ENCODE data around the gene KLK14.

KLK14 gene

DNA sequence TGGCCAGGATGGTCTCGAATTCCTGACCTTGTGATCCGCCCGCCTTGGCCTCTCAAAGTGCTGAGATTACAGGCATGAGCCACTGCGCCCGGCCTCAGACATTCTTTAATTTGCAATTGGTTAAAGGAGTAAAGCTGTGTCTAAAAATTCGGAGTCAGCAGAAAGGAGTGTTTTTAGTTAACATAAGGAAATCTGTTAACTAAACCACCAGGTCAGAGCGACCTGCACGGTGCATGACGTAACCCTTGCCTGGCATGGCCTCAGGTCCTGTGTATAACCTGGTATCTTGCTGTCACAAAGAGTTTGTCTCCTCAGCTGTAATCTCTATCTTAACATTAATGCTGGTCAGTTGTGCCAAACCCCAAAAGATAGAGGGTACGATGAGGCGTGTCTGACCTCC lies 38.4 kb downstream of the KLK14 start:
- no peak for DNase-seq (ENCODE audit: low spot score)

DNA sequence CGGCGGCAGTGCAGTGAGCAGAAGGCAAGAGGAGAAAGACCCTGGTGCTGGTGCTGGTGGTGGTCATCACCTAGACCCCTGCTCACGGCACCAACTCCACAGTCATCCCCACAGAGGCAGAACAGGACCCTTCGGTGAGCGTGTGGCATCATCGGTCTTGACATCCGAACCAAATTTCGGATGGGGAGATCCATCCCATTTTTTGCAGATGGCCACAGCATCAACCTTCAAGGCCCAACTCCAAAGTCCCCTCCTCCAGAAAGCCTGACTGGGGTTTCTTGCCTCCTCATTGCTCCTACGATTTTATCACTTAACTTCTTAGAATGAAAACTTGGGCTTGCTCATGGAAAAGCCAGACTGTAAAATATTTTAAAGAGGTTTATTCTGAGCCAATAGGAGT lies 39.2 kb downstream of the KLK14 start:
- no peak for DNase-seq (ENCODE audit: low spot score)

DNA sequence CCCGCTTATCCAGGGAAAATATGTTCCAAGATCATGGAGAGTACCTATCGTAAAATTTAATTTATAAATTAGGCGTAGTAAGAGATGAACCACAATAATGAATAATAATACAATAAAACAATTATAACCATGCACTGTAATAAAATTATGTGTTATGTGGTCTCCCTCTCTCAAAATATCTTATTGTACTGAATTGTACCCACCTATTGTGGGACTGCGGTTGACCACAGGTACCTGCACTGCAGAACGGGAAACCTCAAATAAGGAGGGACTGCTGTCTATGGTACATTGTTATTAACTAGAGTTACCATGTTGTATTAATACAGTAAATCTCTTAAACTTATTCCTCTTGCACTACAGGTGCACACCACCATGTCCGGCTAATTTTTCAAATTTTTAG lies 42.5 kb downstream of the KLK14 start:
- no peak for DNase-seq (ENCODE audit: low spot score)

DNA sequence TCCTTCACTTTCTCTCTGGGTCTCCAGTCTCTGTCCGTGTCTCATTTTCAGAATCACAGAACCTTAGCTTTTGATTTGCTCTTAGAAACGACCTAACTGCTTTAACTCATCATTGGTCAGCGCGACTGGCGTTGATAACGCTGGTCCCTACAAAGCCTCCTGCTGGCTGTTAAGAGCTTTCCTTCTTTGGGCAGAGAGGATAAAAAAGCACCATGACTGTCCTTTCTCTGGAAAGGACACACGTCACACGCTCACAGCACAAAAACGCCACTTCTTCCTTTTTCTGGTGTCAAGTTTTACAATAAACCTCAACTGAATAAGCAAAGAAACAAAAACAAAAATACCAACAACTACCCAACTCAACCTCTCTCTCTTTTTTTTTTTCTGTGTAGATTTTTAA lies 46.2 kb downstream of the KLK14 start:
- no peak for DNase-seq (ENCODE audit: low spot score)

DNA sequence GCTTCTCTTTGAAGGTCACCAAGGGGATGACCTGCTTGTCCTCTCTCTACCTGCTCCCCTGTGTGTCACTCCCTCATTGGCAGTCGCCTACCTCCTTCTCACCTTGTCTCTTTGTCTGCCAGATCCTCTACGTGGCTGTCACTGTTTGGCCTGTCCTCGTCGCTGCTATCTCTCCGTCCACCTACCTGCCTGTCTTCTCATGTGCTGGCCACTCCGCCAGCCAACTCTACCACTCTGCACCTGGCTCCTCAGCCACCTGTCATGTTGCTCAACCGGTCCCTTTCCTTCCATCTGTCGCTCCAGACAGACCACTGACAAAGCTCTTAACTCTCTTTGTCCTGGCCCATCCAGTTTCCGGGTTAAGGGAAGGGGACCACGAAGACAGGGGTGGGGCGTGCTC lies 48.0 kb downstream of the KLK14 start, which contains the start of gene KLK12:
Gene KLK12, minus strand, starts transcription at position 299 of the 400 bp plus-strand sequence. CDS start 381 bp downstream, outside the sequence.
- DNase-seq (ENCODE audit: low spot score), result no peak

DNA sequence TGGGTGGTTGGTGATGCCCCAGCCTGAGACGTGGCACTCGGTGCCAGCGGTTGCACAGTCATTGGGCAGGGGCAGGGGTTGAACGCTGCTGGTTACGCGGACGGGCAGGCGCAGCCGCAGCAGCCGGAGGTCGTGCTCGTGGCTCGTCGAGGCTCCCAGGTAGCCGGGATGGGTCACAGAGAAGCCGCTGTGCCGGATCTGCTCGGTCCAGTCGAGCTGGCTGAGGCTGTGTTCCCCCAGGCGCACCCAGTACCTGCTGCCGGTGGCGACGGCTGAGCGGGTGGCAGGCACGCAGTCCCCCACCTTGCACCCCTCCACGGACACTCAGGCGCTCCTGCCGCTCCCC lies 50.8 kb downstream of the KLK14 start:
- no peak for DNase-seq (ENCODE audit: low spot score)

DNA sequence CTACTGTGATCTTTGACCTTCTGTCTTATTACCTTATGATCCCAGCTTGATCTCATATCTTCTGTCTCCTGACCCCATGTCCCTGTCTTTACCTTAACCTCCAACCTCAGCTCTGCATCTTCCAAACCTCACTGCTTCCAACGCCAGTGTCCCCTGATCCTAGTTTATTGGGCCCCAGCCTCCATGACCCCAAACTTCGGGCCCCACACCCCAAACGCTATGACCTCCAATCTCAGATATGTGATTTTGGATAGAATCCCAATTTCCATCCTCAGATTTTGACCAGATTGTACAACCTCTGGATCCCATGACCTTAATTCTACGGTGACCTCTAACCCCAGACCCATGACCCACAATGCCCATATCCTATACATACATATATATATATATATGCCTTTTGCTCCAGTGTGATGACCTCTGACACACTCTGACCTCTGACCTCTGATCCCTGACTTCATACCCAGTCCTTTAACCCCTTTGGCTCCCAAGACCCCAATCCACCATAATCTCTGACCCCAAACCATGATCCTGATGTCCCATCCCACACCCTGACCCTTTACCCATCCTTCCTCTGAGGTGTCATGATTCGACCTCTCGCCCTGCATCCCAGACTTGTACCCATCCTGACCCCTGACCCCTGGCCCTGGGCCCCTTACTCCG lies 51.3 kb downstream of the KLK14 start:
- no peak for DNase-seq (ENCODE audit: low spot score)

DNA sequence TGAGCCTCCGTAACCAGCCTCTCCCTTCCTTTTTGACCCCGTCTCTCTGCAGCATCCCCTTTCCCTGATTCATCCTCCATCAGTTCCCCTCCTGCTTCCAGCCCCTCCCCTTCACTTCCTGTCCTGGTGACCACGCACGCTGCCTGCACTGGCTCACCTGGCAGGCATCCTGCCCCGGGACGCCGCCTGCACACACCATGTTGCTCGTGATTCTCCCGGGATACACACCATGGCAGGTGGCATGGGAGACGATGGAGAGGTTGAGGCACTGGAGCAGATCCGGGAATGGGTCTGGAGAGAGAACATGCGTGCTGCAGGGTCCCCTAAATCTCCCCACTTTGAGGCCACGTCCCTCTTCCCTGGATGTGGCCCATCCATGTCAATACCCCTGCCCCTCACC lies 52.1 kb downstream of the KLK14 start:
- DNase-seq (ENCODE audit: low spot score), result no peak

DNA sequence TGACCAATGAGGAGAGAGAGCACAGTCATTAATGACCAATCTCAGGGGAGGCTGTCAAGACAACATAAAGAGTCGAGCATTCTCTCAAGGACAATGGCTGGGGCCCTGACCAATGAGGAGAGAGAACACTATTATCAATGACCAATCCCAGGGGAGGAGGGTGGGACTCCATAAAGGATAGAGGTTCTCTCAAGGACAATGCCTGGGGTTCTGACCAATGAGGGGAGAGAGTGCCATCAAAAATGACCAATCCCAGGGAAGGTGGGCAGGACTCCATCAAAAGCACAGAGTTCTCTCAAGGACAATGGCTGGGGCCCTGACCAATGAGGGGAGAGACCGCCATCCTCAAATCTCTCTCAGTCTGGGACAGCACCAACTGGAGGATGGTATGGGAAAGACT lies 53.0 kb downstream of the KLK14 start:
- DNase-seq (ENCODE audit: low spot score), result no peak
